Activated CD4-positive, CD25-positive, alpha-beta regulatory T cell (primary cell): Measurements from ENCODE around the gene TMEFF2.

Experiments used
- DNase-seq, 4 experiments: peaks; one replicate each; lab custom pipeline; 2025; lab: John Stamatoyannopoulos, UW

Gene TMEFF2

GRCh38 chr2:192194866-192195547 is at the start of gene TMEFF2:
Gene TMEFF2, minus strand, starts transcription at chr2:192194933. Its CDS starts 409 bp downstream, at chr2:192194524.
- DNase-seq: peak in 3 of 4 experiments; percentile 3 to 18 (median 5)

GRCh38 chr2:192243488-192243887 is 48.8 kb upstream of the TMEFF2 start:
- DNase-seq: no peak

DNA sequence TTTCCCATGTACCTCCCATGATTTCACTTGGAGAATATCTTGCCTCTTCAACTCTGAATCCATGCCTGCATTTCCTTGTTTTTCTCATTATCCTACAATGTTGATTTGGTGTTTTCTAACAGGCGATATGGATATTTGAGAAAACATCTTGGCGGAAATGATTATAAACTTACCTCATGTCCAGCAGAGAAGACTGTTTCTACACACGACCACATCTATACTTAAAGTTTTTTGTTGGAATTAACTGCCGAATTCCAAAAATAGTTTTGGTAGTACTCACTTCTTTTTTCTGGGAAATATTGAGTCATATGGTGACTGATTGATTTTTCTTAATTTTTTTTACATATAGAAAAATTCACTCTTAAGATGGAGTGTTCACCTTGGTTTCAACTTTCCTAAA is 41.4 kb upstream of the TMEFF2 start:
- DNase-seq: no peak

DNA sequence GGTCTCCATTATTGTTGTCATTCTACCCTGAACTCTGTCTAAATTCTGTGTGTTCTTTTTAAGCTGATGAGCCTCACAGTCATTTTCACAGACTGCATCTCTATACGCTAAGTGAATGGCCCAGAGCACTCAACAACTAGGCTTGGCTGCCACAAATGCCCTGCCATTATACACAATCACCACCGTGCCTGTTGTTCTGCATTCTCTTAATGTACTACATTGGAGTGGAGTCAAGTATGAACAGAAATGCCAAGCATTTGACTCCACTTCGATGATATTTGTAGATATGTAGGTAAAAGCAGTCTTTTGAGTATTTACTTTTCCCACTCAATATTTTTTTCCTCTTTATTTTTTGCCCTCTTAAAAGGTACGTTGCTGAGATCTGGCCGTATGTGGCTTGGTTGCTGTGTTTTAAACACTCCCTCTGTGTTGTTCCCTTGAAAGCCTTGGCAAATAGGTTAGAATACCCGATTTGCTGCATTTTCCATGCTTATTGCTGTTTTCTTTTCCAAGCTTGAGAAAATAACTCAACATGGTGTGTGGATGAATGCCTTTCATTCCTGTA is 36.2 kb upstream of the TMEFF2 start:
- DNase-seq: no peak

DNA sequence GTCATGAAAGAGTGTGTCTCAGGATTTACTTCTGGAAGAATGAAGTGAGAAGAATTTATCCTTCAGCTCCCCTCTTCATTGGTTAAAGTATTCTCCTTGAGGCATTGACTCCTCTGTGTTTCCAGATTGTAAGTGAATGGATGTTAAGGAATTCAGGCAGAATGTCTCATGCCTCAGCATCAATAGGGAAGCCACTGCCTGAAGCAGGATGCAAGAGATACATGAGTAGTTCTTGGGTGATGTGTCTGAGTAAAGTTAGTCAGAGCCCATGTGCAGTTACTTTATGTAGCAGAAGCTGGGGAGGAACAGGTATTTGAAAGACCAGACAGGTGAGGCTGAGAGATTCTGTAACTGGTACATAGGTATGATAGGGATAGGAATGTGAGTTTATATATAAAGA is 34.0 kb upstream of the TMEFF2 start:
- no peak for DNase-seq

GRCh38 chr2:192218970-192219369 is 24.2 kb upstream of the TMEFF2 start:
- DNase-seq: no peak

- DNase-seq: no peak
Measured at GRCh38 chr2:192218377-192218776, 23.6 kb upstream of the TMEFF2 start.

DNA sequence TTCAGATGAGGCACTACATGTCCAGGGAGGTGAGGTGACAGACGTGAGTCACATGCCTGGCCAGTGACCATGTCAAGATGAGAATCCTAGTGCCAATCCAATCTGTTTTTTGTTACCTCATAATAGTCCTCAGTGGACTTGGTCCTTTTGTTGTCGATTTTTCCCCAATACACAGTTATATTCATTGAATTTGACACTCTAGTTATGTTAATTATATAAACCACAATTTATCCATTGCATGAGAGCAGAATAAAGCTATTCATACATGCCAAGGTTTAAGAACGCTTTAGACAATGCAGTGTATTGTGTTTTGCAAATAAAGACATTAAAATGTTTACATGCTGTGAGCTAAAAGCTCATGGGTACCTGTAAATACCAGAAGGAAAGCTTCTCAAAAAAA is 21.6 kb upstream of the TMEFF2 start:
- no peak for DNase-seq

- no peak for DNase-seq
Measured at GRCh38 chr2:192215096-192215877, 20.6 kb upstream of the TMEFF2 start.

GRCh38 chr2:192208848-192209247 is 14.1 kb upstream of the TMEFF2 start:
- DNase-seq: no peak

GRCh38 chr2:192206399-192206798 is 11.7 kb upstream of the TMEFF2 start:
- no peak for DNase-seq

GRCh38 chr2:192203876-192204275 is 9.1 kb upstream of the TMEFF2 start:
- no peak for DNase-seq

DNA sequence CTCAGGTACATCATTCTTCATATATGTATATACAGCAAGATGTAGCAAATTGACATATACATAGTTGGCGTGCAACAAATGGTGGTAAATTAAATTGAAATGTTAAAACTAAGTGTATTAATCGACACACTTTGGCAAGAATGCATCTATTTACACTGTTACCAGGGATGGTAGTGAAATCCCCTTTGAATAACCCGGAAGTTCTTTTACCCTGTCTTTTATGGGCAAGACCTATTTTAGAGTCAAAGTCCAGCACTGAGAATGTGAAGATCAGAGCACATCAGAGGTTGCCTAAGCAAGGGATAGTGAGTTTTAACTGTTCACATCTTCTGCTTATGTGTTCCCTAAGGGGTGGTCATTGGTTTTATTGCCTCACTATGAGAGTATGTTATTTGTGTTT is 7.6 kb upstream of the TMEFF2 start:
- DNase-seq: no peak

- DNase-seq: no peak
Measured at GRCh38 chr2:192201116-192201515, 6.4 kb upstream of the TMEFF2 start.

- DNase-seq: no peak
Measured at GRCh38 chr2:192197357-192197756, 2.6 kb upstream of the TMEFF2 start.

DNA sequence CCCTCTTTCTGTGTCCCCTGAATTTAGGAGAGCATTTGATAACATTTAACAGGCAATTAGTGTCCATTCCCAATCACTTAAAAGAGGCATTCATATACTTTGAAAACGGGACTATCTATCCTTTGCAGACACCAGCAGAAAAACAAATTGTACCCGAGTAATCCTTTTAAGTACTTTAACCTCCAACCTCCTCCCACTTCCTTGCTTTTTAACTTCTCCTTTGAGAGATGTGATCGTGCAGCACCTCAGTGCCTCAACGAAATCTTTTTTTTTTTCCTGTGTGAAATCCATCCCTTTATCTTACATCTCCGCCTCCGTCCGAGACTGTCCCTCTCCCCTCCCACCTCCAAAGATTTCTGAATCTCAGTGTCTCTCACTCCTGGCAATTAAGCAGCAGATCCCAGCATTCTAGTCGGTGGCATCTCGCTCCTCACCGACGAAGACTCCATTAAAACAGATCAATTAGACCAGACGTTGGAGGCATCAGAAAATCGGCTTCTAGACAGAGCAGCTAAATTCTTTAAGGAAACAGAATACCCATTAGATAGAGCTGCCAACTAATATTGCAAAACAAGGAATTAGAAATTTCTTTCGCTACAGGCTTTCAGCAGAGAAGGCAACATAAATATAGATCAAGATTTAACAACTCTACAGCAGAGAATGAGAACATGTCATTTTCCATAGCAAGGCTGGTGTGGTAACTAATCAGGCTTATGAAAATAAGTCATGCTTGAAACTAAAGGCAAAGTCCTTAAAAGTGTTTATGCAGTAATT is 1.9 kb upstream of the TMEFF2 start:
- no peak for DNase-seq

- no peak for DNase-seq
Measured at GRCh38 chr2:192195548-192196418, 1.1 kb upstream of the TMEFF2 start.

DNA sequence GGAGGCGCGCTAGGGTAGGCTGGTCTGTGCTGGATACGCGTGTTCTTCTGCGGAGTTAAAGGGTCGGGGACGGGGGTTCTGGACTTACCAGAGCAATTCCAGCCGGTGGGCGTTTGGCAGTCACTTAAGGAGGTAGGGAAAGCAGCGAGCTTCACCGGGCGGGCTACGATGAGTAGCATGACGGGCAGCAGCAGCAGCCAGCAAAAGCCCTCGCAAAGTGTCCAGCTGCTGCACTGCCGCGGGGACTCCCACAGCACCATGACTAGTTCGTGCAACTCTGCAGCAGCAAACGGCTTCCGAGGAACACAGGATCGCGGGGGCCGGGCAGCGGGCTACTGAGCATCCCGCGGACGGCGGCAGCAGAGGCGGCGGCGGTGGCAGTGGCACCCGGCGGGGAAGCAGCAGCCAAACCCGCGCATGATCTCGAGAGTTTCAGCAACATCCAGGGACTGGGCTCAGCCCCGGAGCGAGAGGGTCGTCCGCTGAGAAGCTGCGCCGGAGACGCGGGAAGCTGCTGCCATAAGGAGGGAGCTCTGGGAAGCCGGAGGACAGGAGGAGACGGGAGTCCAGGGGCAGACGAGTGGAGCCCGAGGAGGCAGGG is 368 bp downstream of the TMEFF2 start:
- peak in 1 of 4 experiments; percentile 5 for DNase-seq

DNA sequence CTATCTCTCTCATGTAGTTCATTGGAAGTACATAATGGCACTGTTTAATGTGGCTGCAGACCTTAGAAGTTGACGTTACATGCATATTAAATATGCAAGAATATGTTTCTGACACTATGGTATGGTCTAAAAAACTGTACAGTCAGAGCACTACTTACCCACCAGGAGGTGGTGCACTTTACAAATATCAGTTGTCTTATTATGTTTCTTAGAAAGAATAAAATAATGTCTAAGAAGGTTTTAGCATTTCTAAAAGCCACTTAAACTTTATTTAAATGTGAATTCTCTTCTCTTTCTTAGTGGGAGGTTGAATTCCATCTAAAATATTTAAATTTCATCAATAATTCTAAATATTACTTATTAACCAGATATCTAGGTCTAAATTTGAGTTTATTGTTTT is 4.3 kb downstream of the TMEFF2 start:
- no peak for DNase-seq

- DNase-seq: no peak
Measured at GRCh38 chr2:192186806-192187205, 7.9 kb downstream of the TMEFF2 start.

DNA sequence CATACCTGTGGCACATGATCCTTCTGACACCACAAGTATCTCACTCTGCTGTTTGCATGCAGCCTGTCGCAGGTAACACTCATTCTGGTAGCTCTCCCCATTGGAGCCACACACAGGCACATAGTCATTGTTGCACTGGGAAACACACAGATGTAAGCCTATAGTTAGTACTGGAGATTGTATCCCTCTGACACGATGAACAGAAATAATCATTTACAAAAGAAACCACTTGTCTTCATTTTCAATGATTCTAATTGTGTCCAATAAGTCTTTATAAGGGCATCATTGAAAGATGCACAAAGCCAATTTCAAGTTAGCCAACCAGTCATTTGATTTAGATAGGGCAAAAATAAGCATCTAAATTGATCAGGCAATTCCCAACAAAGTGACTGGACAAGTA is 10.4 kb downstream of the TMEFF2 start:
- DNase-seq: no peak
